Activated CD4-positive, alpha-beta T cell treated with anti-CD3 and anti-CD28 coated beads, Interleukin-2, amount 50 U/mL, for 4 hours (primary cell): ENCODE measurements around the gene NPEPPS.
"Not testable (repeated sequence)": the region's sequence is repeated elsewhere in the genome, so short reads cannot be mapped to it uniquely, and the experiment has no call there.

Source experiments
- DNase-seq, 2 experiments: peaks; one replicate each; pipeline ENCODE4 v3.0.0-alpha.2; 2020

NPEPPS gene

DNA sequence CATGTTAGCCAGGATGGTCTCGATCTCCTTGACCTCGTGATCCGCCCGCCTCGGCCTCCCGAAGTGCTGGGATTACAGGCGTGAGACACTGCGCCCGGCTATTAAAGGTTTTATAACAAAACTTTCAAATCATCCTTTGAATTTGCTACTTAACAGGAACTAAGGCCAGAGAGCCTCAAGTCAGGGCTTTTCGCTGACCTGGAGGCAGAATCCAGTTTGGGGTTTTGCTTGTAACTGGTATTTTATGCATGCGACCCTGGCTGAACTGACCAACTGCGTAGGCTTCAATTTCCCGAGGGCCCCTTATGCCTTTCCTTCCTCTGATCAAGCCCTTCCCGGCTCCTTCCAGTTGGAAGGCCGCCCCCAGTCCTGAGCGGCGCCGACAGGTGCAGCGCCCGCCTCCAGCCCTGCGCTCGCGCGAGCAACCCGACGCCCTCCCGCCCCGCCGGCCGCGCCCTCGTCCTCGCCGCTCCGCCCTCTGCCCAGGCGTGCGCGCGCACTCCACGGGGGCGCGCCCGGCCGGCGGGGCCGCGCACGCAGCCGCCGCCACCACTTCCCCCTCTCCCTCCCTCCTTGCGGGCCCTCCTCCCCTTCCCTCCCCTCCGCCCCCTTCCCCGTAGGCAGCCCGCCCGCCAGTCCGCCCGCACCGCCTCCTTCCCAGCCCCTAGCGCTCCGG is at the start of gene NPEPPS:
NPEPPS (plus strand) TSS at position 552 of the 676 bp plus-strand sequence. CDS start 193 bp downstream, outside the sequence.
- DNase-seq = peak; percentile 90 to 91

GRCh38 chr17:47491841-47492212 is 39.1 kb upstream of the NPEPPS start:
- not testable (repeated sequence) for DNase-seq

DNA sequence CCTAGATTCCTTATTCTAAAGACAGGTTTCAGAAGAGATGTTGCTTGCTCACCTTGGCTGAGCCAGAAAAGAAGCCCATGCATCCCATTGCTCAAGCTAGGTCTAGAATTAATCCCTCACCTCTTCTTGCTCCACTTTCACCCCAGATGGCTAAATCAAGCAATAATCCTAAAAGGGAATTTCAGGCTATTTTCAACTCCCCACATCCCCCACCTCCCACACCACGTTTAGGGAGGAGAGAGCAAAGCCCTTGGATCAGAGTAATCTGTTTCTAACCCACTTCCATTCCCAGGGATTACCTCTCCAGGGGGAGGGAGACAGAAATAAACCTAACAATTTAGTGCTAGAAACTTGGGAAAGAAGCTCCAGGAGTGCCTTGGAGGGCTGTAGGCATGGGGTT is 31.8 kb upstream of the NPEPPS start:
- not testable (repeated sequence) for DNase-seq

- DNase-seq = not testable (repeated sequence)
Measured at GRCh38 chr17:47499494-47499893, 31.4 kb upstream of the NPEPPS start.

GRCh38 chr17:47500620-47501019 is 30.3 kb upstream of the NPEPPS start:
- not testable (repeated sequence) for DNase-seq

GRCh38 chr17:47502122-47502731 is 28.7 kb upstream of the NPEPPS start:
- DNase-seq = not testable (repeated sequence)

GRCh38 chr17:47502776-47503455 is 28.0 kb upstream of the NPEPPS start:
- not testable (repeated sequence) for DNase-seq

DNA sequence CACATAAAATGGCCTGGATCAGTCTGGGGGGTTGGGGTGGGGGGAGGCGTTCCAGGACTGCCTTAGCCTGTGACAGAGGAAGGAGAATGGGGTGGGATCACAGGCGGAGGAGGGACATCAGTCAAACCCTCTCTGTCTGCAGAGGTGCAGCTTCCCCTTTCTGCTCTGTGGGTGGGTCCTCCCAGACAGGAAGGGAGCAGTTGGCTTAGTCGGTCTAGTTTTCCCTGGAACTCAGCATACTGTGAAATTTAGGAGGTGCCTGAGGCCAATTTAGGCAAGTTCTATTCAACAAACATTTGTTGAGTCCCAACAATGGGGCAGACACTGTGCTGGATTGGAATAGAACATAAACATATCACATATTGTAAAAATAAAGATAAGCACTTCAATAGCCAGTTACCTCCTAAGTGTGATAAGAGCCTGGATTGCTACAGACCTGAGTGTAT is 19.2 kb upstream of the NPEPPS start:
- DNase-seq = not testable (repeated sequence)

DNA sequence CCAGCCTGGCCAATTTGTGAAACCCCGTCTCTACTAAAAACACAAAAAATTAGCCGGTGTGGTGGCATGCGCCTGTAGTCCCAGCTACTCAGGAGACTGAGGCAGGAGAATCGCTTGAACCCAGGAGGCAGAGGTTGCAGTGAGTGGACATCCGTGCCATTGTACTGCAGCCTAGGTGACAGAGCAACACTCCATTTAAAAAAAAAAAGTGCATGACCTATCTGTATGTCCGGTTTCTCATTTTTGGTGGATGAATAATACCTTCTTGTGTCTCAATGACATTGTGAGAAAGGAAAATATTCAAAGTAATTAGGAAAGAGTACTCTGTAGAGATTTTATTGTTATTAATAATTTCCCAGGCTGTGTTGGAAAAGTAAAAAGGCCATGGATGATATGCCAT is 17.6 kb upstream of the NPEPPS start:
- not testable (repeated sequence) for DNase-seq

DNA sequence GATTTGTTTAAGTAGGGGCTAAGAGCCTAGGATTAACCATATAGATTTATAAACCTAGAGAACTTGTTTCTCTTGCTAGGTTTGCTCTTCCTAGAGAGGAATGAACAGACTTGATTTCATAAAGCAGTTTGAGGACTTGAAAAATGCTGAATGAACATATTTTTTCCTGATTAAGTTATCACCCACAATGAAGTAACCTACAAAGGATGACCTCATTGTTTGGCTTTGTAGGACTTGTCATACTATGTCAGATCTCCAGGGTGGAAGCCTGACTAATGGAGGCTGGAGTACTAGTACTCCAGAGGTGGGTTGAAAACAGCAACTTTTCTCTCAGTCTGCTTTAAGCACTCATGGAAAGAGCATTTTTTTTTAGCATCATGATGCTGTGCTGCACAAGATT is 12.0 kb upstream of the NPEPPS start:
- DNase-seq = not testable (repeated sequence)

GRCh38 chr17:47519365-47519764 is 11.5 kb upstream of the NPEPPS start:
- not testable (repeated sequence) for DNase-seq

- not testable (repeated sequence) for DNase-seq
Measured at GRCh38 chr17:47520279-47520678, 10.6 kb upstream of the NPEPPS start.

- DNase-seq = not testable (repeated sequence)
Measured at GRCh38 chr17:47521434-47521833, 9.5 kb upstream of the NPEPPS start.

- DNase-seq = not testable (repeated sequence)
Measured at GRCh38 chr17:47522341-47522740, 8.6 kb upstream of the NPEPPS start.

DNA sequence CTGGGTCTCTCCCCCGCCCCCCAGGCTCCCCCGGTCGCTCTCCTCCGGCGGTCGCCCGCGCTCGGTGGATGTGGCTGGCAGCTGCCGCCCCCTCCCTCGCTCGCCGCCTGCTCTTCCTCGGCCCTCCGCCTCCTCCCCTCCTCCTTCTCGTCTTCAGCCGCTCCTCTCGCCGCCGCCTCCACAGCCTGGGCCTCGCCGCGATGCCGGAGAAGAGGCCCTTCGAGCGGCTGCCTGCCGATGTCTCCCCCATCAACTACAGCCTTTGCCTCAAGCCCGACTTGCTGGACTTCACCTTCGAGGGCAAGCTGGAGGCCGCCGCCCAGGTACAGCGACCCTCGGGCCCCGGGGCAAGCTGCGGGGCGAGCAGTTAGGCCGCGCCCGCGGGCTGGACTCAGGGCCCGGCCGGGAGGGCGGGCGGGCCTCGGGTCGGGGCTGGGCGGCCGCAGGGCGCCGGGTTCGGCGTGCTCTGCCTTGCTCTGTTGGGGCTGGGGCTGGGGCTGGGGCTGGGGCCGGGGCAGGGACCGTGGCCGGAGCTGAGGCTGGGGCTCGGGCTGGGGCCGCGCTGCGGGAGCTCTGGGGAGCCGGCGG is 419 bp downstream of the NPEPPS start:
- not testable (repeated sequence) for DNase-seq

DNA sequence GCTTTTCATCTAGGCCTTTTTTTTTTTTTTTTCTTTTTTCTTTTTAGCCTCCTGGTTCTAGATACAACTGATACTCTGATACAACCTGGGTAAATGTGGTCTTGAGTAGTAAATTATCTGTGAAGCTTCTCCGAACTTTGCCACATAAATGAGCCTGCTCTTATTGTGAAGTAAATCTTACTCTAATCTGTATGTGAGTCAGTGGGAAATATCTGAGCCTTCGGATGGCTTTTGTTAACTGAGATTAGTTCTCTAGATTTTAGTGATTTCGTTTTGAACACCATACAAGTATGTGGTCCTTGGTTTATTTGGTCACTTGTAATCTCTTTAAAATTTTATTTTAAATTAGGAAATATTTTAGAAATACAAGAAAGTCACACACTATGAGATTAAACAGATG is 8.2 kb downstream of the NPEPPS start:
- DNase-seq = not testable (repeated sequence)

DNA sequence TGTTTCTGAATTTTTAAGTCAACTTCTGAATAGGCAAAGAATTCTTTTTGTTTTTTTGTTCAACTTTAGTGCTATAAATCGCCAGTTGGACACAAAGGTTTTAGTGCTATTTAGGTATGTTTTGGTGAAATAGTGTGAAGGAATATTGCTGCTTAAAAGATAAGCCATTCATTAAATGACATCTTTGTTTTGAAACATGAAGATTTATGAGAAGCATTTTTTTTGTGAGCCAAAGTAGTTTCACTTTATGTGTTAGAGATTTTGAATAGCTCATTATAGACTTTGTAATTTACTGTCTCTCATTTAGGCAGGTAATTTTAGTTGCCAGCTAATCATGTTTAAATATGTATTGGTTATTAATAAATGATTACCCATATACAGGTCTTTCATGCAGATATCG is 10.8 kb downstream of the NPEPPS start:
- not testable (repeated sequence) for DNase-seq

GRCh38 chr17:47544327-47544726 is 13.4 kb downstream of the NPEPPS start:
- DNase-seq = not testable (repeated sequence)

DNA sequence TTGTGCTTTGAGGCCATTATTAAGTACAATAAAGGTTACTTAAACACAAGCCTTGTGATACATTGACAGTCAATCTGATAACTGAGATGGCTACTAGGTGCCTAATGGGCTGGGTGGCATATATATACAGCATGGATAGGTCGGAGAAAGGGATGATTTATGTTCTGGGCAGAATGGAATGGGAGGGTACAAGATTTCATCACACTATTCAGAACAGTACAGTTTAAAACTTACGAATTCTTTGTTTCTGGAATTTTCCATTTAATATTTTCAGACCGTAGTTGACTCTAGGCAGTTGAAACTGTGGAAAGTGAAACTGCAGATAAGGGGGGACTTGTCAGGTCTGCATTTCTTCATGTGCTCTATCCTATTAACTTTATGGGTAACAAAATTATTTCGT is 23.8 kb downstream of the NPEPPS start:
- DNase-seq = not testable (repeated sequence)

DNA sequence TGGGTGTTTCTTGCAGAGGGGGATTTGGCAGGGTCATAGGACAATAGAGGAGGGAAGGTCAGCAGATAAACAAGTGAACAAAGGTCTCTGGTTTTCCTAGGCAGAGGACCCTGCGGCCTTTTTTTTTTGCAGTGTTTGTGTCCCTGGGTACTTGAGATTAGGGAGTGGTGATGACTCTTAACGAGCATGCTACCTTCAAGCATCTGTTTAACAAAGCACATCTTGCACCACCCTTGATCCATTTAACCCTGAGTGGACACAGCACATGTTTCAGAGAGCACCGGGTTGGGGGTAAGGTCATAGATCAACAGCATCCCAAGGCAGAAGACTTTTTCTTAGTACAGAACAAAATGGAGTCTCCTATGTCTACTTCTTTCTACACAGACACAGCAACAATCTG is 25.2 kb downstream of the NPEPPS start:
- not testable (repeated sequence) for DNase-seq

GRCh38 chr17:47560517-47561043 is 29.7 kb downstream of the NPEPPS start:
- not testable (repeated sequence) for DNase-seq

- DNase-seq = not testable (repeated sequence)
Measured at GRCh38 chr17:47561698-47562405, 30.9 kb downstream of the NPEPPS start.

DNA sequence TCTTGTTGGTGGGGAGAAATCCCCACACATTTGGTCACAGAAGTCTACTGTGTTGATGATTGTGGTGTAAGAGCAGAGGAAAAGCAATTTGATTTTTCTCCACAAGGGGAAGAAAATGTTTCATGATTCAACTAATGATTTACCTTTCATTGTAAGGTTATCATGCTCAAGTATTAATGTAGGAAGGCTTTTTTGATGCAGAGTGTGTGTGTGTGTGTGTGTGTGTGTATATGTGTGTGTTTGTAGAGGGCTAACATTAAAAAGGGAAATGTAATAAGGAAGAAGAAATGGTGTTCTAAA is 31.4 kb downstream of the NPEPPS start:
- not testable (repeated sequence) for DNase-seq
